HEK293 (cell line): Measurements from ENCODE around the gene ITGA2B.

Experiments used
- CTCF ChIA-PET: fragments of 350-600 bp; formaldehyde crosslinking; extraction: SDS; loops from one replicate; lab custom pipeline; 2021; ENCODE audit warnings: antibody characterized with exemption; lab: Yijun Ruan, JAX
- POLR2A ChIA-PET: fragments of 300-600 bp; formaldehyde crosslinking; extraction: SDS; loops from one replicate; lab custom pipeline; 2020; ENCODE audit warnings: antibody characterized with exemption, inconsistent platforms; lab: Yijun Ruan, JAX
- H3K27ac ChIP-seq: fragments of 200-500 bp; sonication (Bioruptor generic); 2 replicates; pipeline ENCODE4 v1.5.1; 2014; ENCODE audit warnings: low read depth, low read length, control low read depth, inconsistent platforms; ENCODE audit errors: extremely low read depth
- H3K36me3 ChIP-seq, 2 experiments: fragments of 200-500 bp in 1 of 2; sonication (Bioruptor generic) in 1 of 2; 1 replicate in 1 of 2; 2 replicates in 1 of 2; pipeline ENCODE4 v1.5.1; 2014 to 2017; ENCODE audit warnings: inconsistent platforms in 2 of 2, low read length in 2 of 2; ENCODE audit not compliant: control insufficient read depth in 2 of 2, insufficient read depth in 1 of 2
- H3K4me1 ChIP-seq: fragments of 200-500 bp; sonication (Bioruptor generic); 2 replicates; pipeline ENCODE4 v1.5.1; 2014; ENCODE audit warnings: mild to moderate bottlenecking, low read length, inconsistent platforms; ENCODE audit not compliant: control insufficient read depth, insufficient read depth
- H3K4me3 ChIP-seq: 2 replicates; pipeline ENCODE4 v1.5.1; 2011; ENCODE audit warnings: low read depth, mild to moderate bottlenecking, control low read depth, low read length, moderate library complexity
- H3K9me3 ChIP-seq: fragments of 200-500 bp; sonication (Bioruptor generic); 2 replicates; pipeline ENCODE4 v1.5.1; 2014; ENCODE audit warnings: low read depth, low read length, inconsistent platforms; ENCODE audit not compliant: control insufficient read depth, insufficient read depth
- AEBP2 ChIP-seq: fragments of 450-650 bp; formaldehyde crosslinking; IDR thresholded peaks from 2 replicates; pipeline ENCODE4 v1.5.1; 2016; ENCODE audit warnings: missing biosample characterization, missing genetic modification characterization, borderline replicate concordance
- BCL11A ChIP-seq: fragments of 450-650 bp; formaldehyde crosslinking; IDR thresholded peaks from 2 replicates; pipeline ENCODE4 v1.5.1; 2016; ENCODE audit warnings: low read depth, missing biosample characterization, missing genetic modification characterization
- GLIS1 ChIP-seq: fragments of 450-650 bp; formaldehyde crosslinking; IDR thresholded peaks from 2 replicates; pipeline ENCODE4 v1.5.1; 2016; ENCODE audit warnings: missing biosample characterization, missing genetic modification characterization
- HOXC10 ChIP-seq: sonication (generic); formaldehyde crosslinking; IDR thresholded peaks from 2 replicates; pipeline ENCODE4 v1.8.1; 2023; ENCODE audit warnings: mild to moderate bottlenecking, missing genetic modification reagents
- KLF10 ChIP-seq: fragments of 450-650 bp; IDR thresholded peaks from 2 replicates; pipeline ENCODE4 v1.5.1; 2018; ENCODE audit warnings: missing biosample characterization, mild to moderate bottlenecking, missing genetic modification characterization
- KLF8 ChIP-seq: fragments of 450-650 bp; formaldehyde crosslinking; IDR thresholded peaks from 2 replicates; pipeline ENCODE4 v1.5.1; 2016; ENCODE audit warnings: missing biosample characterization, missing genetic modification characterization
- TCF7L2 ChIP-seq: IDR thresholded peaks from 2 replicates; pipeline ENCODE4 v1.6.1; 2011; ENCODE audit warnings: low read depth, mild to moderate bottlenecking, inconsistent platforms, low read length, moderate library complexity, borderline replicate concordance
- ZBTB20 ChIP-seq: fragments of 450-650 bp; formaldehyde crosslinking; IDR thresholded peaks from 2 replicates; pipeline ENCODE4 v1.5.1; 2016; ENCODE audit warnings: missing biosample characterization, missing genetic modification characterization
- ZBTB6 ChIP-seq: fragments of 450-650 bp; formaldehyde crosslinking; IDR thresholded peaks from 2 replicates; pipeline ENCODE4 v1.5.1; 2017; ENCODE audit warnings: missing biosample characterization, missing genetic modification characterization
- ZFHX2 ChIP-seq: fragments of 450-650 bp; formaldehyde crosslinking; conservative IDR thresholded peaks from 2 replicates; pipeline ENCODE4 v1.5.1; 2016; ENCODE audit warnings: missing biosample characterization, missing genetic modification characterization
- ZIC2 ChIP-seq: fragments of 450-650 bp; formaldehyde crosslinking; IDR thresholded peaks from 2 replicates; pipeline ENCODE4 v1.5.1; 2016; ENCODE audit warnings: missing biosample characterization, missing genetic modification characterization
- ZNF132 ChIP-seq: fragments of 450-650 bp; formaldehyde crosslinking; IDR thresholded peaks from 2 replicates; pipeline ENCODE4 v1.5.1; 2017; ENCODE audit warnings: missing biosample characterization, missing genetic modification characterization, borderline replicate concordance
- ZNF211 ChIP-seq: fragments of 450-650 bp; formaldehyde crosslinking; IDR thresholded peaks from 2 replicates; pipeline ENCODE4 v1.5.1; 2016; ENCODE audit warnings: low read depth, missing biosample characterization, missing genetic modification characterization
- ZNF341 ChIP-seq: fragments of 450-650 bp; formaldehyde crosslinking; IDR thresholded peaks from 2 replicates; pipeline ENCODE4; 2016; ENCODE audit warnings: low read depth, missing biosample characterization, missing genetic modification characterization
- ZNF354C ChIP-seq: fragments of 450-650 bp; formaldehyde crosslinking; IDR thresholded peaks from 2 replicates; pipeline ENCODE4 v1.5.1; 2016; ENCODE audit warnings: missing biosample characterization, missing genetic modification characterization, low read depth, borderline replicate concordance
- ZNF391 ChIP-seq: fragments of 450-650 bp; formaldehyde crosslinking; IDR thresholded peaks from 2 replicates; pipeline ENCODE4 v1.5.1; 2016; ENCODE audit warnings: low read depth, missing biosample characterization, missing genetic modification characterization, borderline replicate concordance
- ZNF514 ChIP-seq: fragments of 450-650 bp; formaldehyde crosslinking; IDR thresholded peaks from 2 replicates; pipeline ENCODE4 v1.5.1; 2016; ENCODE audit warnings: missing biosample characterization, missing genetic modification characterization
- ZNF518A ChIP-seq: fragments of 450-650 bp; formaldehyde crosslinking; conservative IDR thresholded peaks from 2 replicates; pipeline ENCODE4 v1.5.1; 2016; ENCODE audit warnings: low read depth, missing biosample characterization, missing genetic modification characterization
- ZNF530 ChIP-seq: fragments of 450-650 bp; formaldehyde crosslinking; IDR thresholded peaks from 2 replicates; pipeline ENCODE4 v1.5.1; 2016; ENCODE audit warnings: low read depth, missing biosample characterization, missing genetic modification characterization
- ZNF549 ChIP-seq: fragments of 450-650 bp; IDR thresholded peaks from 2 replicates; pipeline ENCODE4 v1.5.1; 2018; ENCODE audit warnings: missing biosample characterization, missing genetic modification characterization, mild to moderate bottlenecking, inconsistent platforms, moderate library complexity
- ZNF600 ChIP-seq: fragments of 450-650 bp; formaldehyde crosslinking; IDR thresholded peaks from 2 replicates; pipeline ENCODE4 v1.5.1; 2016; ENCODE audit warnings: missing biosample characterization, missing genetic modification characterization
- ZNF610 ChIP-seq: fragments of 450-650 bp; formaldehyde crosslinking; IDR thresholded peaks from 2 replicates; pipeline ENCODE4 v1.5.1; 2016; ENCODE audit warnings: missing biosample characterization, missing genetic modification characterization, borderline replicate concordance
- ZNF623 ChIP-seq: fragments of 450-650 bp; formaldehyde crosslinking; IDR thresholded peaks from 2 replicates; pipeline ENCODE4 v1.5.1; 2016; ENCODE audit warnings: missing biosample characterization, missing genetic modification characterization
- ZNF670 ChIP-seq: fragments of 450-650 bp; formaldehyde crosslinking; IDR thresholded peaks from 2 replicates; pipeline ENCODE4 v1.5.1; 2016; ENCODE audit warnings: missing biosample characterization, missing genetic modification characterization, low read depth
- ZNF747 ChIP-seq: fragments of 450-650 bp; formaldehyde crosslinking; IDR thresholded peaks from 2 replicates; pipeline ENCODE4 v1.5.1; 2016; ENCODE audit warnings: missing biosample characterization, missing genetic modification characterization
- ZNF785 ChIP-seq: fragments of 450-650 bp; formaldehyde crosslinking; IDR thresholded peaks from 2 replicates; pipeline ENCODE4 v1.5.1; 2016; ENCODE audit warnings: missing biosample characterization, missing genetic modification characterization
- ZXDB ChIP-seq: fragments of 450-650 bp; formaldehyde crosslinking; IDR thresholded peaks from 2 replicates; pipeline ENCODE4 v1.5.1; 2016; ENCODE audit warnings: missing biosample characterization, missing genetic modification characterization
- TF ChIP-seq, protein P1 (sequence below): fragments of 450-650 bp; formaldehyde crosslinking; IDR thresholded peaks from 2 replicates; pipeline ENCODE4 v1.5.1; 2017; ENCODE audit warnings: missing biosample characterization, missing genetic modification characterization

ITGA2B gene

GRCh38 chr17:44356241-44356640 is 33.2 kb downstream of the ITGA2B start:
- Histone ChIP-seq H3K4me1 (peaks cover 6% of the 10 kb centered on the region), H3K36me3 (peaks cover 0 to 43% of the 10 kb centered on the region in 2 experiments; a peak in 2 of 3 replicates), H3K27ac (no peak overlapping the region), H3K9me3 (no peaks in the 10 kb centered on the region), H3K4me3 (no peak overlapping the region)
- ChIA-PET POLR2A (interaction anchor here (1.1 kb wide), 1 partner anchor 170 kb away, joined by 5 read pairs; the partner anchor contains the start of gene TMUB2), CTCF (interaction anchor here (1.1 to 2.9 kb wide), 3 partner anchors 9 to 166 kb away, joined by 3 to 12 read pairs (median 4); partner anchors contain the start of gene GRN)
- no peak for TF ChIP-seq ZNF670 (tag by site-specific recombination)
- no peak for TF ChIP-seq ZNF354C (tag by site-specific recombination)
- TF ChIP-seq ZNF530, result no peak
- TF ChIP-seq TCF7L2, result no peak
- TF ChIP-seq KLF10, result no peak
- no peak for TF ChIP-seq ZNF514 (tag by site-specific recombination)
- TF ChIP-seq ZXDB (tag by site-specific recombination), result no peak
- TF ChIP-seq AEBP2, result no peak
- no peak for TF ChIP-seq ZBTB6 (tag by site-specific recombination)
- no peak for TF ChIP-seq ZIC2 (tag by site-specific recombination)
- TF ChIP-seq ZNF623 (tag by site-specific recombination), result no peak
- no peak for TF ChIP-seq KLF8 (tag by site-specific recombination)
- TF ChIP-seq HOXC10, result no peak
- no peak for TF ChIP-seq BCL11A (tag by site-specific recombination)
- TF ChIP-seq ZNF391 (tag by site-specific recombination), result no peak
- TF ChIP-seq, protein P1, sequence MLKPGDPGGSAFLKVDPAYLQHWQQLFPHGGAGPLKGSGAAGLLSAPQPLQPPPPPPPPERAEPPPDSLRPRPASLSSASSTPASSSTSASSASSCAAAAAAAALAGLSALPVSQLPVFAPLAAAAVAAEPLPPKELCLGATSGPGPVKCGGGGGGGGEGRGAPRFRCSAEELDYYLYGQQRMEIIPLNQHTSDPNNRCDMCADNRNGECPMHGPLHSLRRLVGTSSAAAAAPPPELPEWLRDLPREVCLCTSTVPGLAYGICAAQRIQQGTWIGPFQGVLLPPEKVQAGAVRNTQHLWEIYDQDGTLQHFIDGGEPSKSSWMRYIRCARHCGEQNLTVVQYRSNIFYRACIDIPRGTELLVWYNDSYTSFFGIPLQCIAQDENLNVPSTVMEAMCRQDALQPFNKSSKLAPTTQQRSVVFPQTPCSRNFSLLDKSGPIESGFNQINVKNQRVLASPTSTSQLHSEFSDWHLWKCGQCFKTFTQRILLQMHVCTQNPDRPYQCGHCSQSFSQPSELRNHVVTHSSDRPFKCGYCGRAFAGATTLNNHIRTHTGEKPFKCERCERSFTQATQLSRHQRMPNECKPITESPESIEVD (tag by site-specific recombination), result no peak
- TF ChIP-seq ZNF211 (tag by site-specific recombination), result no peak

GRCh38 chr17:44355642-44356099 is 33.8 kb downstream of the ITGA2B start:
- CTCF ChIA-PET, result interaction anchor here (0.6 to 0.7 kb wide), 2 partner anchors 168 to 289 kb away, joined by 3 to 4 read pairs; no protein-coding TSS in a partner anchor
- Histone ChIP-seq H3K27ac (no peak overlapping the region), H3K9me3 (no peaks in the 10 kb centered on the region), H3K4me3 (no peak overlapping the region), H3K4me1 (no peaks in the 10 kb centered on the region), H3K36me3 (peaks cover 0 to 49% of the 10 kb centered on the region in 2 experiments; a peak in 2 of 3 replicates)
- POLR2A ChIA-PET, result no interaction called here
- no peak for TF ChIP-seq ZNF747 (tag by site-specific recombination)
- no peak for TF ChIP-seq ZNF785 (tag by site-specific recombination)
- peak; percentile 48; the same call in 1 of the 2 replicates for TF ChIP-seq ZFHX2 (tag by site-specific recombination)
- TF ChIP-seq ZNF549 (tag by site-specific recombination), result no peak
- no peak for TF ChIP-seq ZNF610
- peak; percentile 81 for TF ChIP-seq ZBTB20 (tag by site-specific recombination)
- no peak for TF ChIP-seq GLIS1 (tag by site-specific recombination)
- TF ChIP-seq ZNF132 (tag by site-specific recombination), result no peak
- no peak for TF ChIP-seq ZNF341 (tag by site-specific recombination)
- no peak for TF ChIP-seq ZNF600 (tag by site-specific recombination)
- no peak for TF ChIP-seq ZNF518A
